NCI-H526 (cell line): ENCODE data around the gene PHF3.
A peak's percentile ranks its signal among the peaks of the same experiment; 100 is the strongest.

ENCODE experiments used
- DNase-seq, 2 experiments: peaks; one replicate each; lab custom pipeline; 2025; lab: John Stamatoyannopoulos, UW

Gene PHF3, protein sequence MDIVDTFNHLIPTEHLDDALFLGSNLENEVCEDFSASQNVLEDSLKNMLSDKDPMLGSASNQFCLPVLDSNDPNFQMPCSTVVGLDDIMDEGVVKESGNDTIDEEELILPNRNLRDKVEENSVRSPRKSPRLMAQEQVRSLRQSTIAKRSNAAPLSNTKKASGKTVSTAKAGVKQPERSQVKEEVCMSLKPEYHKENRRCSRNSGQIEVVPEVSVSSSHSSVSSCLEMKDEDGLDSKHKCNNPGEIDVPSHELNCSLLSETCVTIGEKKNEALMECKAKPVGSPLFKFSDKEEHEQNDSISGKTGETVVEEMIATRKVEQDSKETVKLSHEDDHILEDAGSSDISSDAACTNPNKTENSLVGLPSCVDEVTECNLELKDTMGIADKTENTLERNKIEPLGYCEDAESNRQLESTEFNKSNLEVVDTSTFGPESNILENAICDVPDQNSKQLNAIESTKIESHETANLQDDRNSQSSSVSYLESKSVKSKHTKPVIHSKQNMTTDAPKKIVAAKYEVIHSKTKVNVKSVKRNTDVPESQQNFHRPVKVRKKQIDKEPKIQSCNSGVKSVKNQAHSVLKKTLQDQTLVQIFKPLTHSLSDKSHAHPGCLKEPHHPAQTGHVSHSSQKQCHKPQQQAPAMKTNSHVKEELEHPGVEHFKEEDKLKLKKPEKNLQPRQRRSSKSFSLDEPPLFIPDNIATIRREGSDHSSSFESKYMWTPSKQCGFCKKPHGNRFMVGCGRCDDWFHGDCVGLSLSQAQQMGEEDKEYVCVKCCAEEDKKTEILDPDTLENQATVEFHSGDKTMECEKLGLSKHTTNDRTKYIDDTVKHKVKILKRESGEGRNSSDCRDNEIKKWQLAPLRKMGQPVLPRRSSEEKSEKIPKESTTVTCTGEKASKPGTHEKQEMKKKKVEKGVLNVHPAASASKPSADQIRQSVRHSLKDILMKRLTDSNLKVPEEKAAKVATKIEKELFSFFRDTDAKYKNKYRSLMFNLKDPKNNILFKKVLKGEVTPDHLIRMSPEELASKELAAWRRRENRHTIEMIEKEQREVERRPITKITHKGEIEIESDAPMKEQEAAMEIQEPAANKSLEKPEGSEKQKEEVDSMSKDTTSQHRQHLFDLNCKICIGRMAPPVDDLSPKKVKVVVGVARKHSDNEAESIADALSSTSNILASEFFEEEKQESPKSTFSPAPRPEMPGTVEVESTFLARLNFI (N-terminal part only)

DNA sequence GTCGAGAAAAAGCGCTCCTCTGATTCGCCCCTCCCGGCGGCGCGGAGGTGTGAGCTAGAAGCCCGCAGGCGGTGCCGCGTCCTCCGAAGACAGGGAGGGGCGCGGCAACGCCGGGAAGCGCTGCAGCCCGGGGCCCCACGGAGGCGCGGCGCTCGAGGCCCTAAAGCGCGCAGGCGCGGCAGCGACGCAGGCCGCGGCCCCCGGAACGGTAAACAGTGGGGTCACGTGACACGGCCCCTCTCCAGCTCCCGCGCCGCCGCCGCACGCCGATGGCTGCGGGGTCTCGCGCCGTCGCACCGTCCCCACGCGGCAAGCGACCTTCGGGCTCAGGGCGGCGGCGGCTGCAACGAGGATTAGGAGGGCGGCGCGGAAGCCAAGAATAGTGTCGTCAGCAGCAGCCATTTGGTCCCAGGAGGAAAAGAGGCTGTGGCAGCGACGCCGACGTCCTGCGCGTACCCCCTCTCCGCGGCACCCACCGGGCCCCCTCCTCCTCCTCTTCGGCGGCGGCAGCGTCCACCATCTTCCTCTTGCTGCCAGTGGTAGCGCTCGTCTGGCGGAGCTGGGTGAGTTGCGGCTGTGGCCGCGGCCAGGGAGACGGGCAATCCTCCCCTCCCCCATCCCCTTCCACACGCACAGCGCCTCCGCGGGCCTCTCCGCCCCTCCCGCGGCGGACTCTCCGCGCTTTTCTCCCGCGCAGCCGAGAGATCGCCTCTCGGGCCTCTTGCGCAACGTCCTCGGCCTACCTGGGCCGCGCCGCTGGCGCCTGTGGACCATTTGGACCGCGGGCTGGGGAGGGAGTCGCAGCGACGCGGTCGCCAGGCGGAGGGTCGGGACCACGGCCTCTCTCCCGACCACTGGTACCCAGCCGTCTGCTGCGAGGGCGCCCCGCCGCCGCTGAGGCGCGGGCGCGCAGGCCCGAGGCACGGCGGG is at the start of gene PHF3:
TSS of gene PHF3 (plus strand) at position 215 of the 930 bp plus-strand sequence. CDS start 10,750 bp downstream, outside the sequence.
- DNase-seq, result peak; percentile 74 to 96

DNA sequence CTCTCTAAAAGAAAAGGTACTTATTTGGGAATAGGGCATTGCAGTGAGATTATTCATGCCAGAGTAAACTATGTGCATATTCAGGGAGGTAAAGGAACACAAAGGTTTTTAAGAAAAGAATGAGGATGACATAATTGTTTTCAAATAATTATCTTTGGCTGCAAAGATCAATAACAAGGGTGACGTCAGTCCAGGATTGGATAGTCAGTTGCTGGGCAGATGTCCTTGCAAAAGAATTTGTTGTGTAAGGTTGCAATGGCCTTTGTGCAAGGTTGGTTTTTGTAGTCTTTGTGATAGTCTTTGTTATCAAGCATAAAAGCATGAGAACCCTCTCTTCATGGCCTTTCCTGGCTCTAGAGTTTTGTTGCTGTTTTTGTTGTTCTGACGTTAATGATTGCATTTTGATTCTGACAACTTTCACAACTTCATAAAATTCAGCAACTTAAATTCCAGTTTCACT is 45.6 kb upstream of the PHF3 start:
- DNase-seq, result no peak

DNA sequence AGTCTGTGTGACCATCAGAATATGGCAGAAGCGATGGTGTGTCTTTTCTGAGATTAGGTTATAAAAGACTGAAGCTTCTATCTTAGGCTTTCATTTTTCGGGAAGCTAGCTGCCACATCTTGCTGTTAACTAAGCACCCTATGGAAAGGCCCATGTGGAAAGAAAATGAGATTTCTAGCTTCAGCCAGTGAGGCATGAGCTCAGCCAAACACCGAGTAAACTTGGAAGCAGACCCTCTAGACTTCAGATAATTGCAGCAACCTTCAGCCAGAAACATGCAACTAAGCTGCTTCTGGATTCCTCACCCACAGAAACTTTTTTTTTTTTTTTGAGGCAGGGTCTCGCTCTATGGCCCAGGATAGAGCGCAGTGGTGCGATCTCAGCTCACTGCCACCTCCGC is 42.7 kb upstream of the PHF3 start:
- no peak for DNase-seq

DNA sequence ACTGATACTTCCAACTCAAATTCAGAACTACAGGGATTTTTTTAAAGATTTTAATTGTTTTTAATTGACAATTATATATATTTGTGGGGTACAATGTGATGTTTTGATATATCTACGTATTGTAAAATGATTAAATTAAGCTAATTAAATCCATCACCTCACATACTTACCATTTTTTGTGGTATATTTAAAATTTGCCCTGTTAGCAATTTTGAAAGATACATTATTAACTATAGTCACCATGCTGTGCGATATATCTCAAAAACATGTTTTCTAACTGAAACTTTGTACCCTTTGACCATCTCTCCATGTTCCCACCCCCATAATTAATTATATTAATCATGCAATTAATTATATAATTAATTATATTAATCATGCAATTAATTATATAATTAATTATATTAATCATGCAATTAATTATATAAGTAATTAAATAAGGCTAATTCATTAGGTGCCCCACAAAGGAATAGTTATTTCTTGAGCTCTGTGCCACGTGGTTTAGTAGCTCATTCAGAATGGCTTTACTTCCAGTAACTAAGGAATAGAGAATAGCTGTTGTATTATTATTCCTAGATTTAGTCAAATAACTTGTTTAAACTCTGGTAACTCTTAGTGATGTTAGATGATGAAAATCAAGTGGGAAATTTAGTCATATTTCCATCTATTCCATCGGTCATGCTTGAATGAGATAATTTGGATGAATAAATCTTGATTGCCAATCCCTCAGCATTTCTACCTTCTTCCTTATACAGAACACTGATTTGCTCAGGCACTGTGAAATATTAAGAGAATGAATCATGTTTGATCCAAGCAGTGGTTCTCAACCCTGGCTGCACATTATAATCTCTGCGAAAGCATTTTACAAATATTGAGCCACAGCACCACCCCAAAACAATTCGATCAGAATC is 38.2 kb upstream of the PHF3 start:
- peak; percentile 13 to 35 for DNase-seq

DNA sequence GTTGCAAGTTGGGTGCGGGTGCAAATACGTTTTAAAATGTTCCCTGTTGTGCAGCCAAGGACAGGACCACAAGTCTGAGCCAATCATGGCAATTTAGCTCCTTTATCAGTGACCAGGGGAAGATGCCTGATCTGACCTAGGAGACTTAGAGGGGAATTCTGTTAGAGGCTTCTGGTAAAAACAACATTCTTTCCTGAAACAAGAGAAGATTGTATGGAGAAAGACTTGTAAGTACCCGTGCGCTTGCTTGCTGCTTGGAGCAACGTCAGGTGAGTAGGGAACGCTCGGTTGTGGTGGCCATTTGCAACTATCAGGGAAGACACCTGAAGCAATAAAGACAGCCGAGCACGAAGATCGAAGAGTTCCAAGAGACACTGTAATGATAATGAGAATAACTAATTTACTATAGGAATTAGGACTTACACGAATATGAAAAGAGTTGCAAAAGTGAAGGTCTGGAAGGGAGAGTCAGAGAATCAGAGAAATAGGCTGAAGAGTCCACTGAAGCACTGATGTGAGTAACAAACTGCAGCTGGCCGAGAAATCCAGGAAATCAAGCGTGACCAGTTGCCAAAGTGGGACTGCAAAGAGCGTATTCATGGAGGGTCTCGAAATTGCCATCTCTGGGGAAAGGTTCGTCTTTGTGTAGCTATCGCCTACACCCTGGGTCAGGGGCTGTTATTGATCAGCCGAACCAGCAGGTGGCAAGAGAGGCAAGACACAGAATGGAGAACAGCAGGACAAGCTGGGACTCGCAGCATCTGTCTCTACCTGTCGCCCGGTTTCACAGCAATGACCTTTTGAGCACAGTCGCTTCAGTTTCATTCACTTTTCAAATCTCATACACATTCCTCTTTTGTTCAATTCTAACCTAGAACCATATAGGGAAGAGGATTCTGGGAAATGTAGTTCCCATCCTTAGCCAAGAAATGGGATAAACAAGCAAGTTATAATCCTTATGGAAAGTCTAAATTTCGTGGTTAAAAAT is 37.3 kb upstream of the PHF3 start:
- DNase-seq, result peak; percentile 69 to 80

DNA sequence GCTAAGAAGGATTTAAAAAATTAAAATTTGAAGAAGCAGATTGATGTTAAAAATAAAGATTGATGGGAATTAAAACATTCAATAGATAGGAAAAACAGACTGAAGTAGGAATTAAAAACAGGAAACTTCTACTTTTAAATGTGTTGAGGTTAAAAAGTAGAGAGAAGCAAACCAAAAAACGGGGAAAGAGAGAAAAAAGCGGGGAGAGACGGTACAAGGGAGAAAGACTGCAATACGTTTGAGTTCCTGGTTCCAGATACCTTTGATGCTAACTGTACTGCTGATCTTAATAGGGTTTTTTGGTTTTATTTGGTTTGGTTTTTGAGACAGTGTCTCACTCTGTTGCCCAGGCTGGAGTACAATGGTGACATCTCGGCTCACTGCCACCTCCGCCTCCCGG is 36.4 kb upstream of the PHF3 start:
- DNase-seq, result no peak

DNA sequence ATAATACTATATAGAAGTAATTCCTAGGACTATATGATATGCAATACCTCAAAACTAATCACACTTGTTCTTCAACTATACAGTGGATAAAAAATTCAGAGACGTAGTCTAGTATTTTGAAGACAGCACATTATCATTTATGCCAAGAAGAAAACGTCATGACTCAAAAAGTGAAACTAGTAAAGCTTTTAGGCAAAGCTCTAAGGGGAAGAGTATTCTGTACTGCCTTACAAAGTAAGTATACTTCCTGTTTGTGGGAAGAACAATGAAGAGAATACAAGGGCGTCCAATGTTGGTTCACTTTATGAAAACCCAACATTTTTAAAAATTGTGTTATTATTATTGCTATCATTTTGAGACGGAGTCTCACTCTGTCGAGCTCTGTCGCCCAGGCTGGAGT is 35.5 kb upstream of the PHF3 start:
- no peak for DNase-seq

DNA sequence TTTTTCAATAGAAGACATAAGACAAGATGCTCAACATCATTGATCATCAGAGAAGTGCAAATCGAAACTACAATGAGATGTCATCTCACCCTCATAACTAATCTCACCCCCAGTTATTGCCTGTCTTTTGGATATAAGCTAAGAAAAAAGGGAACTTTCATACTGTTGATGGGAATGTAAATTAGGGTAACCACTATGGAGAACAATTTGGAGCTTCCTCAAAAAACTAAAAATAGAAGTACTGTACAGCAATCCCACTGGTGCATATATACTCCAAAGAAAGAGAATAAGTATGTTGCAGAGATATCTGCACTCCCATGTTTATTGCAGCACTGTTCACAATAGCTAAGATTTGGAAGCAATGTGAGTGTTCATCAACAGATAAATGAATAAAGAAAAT is 26.4 kb upstream of the PHF3 start:
- no peak for DNase-seq

DNA sequence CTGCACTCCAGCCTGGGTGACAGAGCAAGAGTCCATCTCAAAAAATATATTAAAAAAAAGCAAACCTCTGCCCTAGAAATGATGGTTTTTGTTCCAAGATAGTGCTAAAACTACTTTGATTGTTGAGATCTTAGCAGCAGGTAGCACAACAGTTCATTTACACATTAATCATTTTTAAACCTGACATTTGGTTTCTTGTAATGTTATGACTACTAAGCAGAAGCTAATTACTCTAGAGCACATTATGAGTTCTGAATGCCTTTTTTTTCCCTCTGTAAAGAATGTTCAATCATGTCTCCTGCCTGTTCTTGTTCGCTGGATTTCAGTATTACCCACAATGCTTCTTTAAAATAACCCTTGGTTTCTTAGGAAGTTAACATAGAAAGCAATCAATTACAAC is 24.7 kb upstream of the PHF3 start:
- no peak for DNase-seq

DNA sequence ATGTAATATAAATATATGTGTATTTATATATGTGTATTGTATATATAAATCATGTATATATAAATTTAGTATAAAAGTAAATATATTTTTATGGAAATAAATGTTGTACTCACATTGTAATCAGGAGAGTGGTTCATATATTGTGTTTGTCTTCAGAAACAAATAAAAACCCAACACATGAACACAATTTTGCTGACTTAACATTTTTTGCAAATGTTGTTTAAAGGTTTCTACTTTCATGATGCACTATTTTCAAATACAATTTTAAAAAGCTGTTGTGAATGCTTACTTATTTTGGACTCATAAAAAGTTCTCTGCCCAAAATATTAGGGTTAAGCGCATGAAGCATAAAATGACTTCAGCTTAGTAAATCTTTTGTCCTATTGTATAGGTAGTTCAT is 24.0 kb upstream of the PHF3 start:
- no peak for DNase-seq

DNA sequence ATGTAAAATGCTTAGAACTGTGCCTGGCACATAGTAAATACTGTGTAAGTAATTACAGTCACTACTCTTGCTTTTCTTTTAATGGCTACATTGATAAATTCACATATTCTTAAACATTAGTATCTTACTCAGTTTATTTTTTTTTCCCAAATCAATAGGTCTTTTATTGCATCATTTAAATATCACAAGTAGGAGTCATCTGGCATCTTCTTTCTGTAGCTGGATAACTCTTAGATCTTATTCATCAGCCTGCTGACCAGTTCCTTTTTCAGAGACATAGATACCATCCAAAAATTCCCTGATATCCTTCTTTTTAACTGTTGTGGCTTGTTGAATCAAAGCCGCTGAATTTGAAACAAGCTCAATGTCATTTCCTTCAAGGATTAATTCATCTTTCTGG is 20.0 kb upstream of the PHF3 start:
- DNase-seq, result no peak

DNA sequence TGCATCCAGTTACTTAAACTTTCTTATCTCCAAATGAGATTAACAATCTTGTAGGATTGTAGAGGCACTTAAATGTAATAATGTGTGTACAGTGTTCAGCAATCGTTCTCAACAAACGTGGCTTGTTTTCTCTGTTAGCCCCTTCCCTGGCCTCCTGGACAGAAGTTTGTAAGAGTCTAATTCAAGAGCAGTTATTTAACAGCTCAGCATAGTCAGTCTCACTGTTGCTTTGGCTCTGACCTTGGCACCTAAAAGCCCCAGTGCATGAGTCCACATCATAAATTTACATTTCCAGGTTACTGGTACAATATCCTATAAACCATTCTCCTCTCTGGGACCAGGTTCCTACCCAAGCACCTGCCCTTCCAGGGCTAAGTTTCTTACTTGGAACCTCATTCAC is 11.5 kb upstream of the PHF3 start:
- DNase-seq, result no peak

DNA sequence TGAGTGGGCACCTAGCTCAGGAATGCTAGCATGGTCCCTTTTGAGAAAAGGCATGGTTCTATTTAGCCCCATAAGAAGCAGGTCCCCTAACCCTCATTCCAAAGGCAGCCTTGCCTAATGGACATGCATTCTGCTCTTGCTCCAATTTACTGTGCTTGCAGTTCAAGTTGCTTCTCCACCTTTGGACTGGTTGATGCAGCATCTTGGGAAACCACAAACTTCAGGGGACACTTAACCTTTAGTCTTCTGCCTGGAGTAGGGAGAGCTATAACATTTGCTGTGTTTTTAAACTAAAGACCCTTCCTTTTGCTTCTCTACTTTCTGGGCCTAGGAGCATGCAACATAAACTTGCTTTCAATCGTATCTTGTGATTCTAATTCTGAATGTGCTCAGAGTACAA is 5.1 kb upstream of the PHF3 start:
- DNase-seq, result no peak

DNA sequence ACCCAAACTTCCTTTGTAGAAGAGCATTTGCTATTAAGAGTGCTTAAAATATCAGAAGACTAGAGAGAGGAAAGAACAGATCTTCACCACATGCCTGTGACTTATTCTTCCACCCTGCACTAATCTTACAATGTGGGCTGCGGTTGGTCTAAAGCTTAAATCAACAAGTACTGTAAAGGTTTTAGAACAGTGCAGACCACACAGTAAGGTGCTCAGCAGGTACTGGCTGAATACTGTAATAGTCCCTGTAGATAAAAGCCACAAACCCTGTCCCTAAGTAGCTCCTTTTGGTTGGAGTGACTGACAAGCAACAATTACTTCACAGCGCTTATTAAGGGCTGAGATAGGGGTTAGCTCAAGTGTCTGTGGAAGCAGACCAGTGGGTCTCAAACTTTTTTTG is 972 bp upstream of the PHF3 start:
- no peak for DNase-seq

DNA sequence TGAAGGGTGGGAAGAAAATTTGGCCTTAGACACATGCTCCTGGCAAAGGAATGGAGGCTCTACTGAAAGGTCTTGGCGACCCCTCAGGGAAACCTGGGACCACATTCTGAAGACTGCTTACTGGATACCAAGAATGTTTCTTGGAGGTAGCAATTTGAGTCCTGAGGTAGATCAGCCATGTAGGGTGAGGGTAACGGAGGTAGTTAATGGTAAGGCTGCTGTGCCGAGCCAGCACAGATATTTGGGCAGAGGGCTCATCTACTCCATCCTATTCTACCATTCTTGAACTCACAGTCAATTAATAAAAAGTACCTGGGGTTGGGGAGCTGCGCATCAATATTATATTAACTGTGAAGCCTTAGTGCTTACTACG is 401 bp upstream of the PHF3 start:
- peak in 1 of 2 experiments; percentile 30 for DNase-seq

DNA sequence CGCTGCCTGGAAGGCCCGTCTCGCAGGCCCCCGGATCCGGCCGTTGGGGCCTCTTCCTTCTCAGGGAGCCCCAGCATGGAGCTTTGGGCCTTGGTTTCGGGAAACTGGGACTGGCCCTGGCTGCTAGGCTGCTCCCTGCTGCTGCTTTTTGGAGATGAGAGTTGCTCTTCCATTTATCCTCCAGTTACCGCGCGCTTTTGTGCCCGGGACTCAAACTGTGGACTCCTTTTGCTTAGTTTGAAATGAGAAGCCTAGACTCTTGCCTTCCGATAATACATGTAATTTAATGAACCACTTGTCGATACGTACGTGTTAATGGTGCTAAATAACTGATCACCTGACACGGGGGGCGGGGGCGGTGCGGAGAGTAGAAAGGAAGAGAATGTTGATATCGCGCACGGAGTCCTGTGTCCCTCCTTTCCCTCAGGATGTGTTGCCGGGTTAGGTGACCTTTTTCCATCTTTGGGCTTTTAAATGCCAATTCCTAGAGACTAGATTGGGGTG is 968 bp downstream of the PHF3 start:
- peak; percentile 32 to 70 for DNase-seq

DNA sequence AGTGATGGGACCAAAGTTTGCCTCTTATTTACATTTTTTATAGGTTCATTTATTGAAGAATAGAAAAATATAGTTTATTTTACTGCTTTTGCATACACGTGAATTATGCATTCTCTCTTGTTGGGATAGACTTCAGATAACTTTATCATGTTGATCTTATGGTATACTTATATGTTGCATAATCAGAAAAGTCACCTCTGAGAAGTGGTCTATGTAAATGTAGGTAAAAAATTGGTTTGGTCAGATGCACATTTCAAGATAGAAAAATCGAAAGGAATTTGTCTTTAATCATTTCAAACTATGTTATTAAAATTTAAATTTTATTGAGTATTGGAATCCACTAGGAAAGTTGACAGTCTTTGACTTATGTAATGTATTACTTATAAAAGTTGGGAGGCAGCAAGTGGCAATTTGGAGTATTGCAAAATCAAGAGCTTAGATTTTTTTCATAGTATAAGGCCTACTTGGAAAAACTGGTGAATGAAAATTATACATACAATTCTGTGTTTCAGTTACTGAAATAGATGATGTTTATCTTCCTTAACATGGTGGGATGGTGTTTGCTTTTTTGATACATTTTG is 2.4 kb downstream of the PHF3 start:
- no peak for DNase-seq

DNA sequence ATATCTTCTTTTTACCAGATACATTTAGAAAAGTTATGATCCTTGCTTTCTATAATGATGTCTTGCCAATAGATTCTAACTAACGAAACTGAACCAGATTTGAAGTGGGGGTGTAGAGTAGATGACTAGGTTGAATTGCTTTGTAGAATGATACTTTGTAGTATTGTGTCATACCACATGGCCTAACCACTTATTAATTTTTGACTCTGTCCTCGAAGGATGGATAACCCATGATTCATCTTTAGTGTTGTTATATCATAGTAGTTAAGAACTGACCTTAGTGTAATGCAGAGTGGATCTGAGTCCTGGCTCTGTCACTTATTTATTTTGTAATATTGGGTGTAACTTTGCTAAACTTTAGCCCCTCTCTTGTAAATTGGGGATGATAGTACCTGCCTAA is 4.5 kb downstream of the PHF3 start:
- no peak for DNase-seq
